SK-N-SH (cell line): ENCODE measurements around the gene TRUB2. TPM values are rescaled to one million over a fixed set of nuclear protein-coding genes. Genes with fewer than 3 reads are reported as not detected.
A peak's percentile ranks its signal among the peaks of the same experiment; 100 is the strongest.

Experiments used
- CTCF ChIA-PET: fragments of 300-600, 350-600 bp; formaldehyde crosslinking; extraction: SDS; loops from one replicate; lab custom pipeline; 2021; lab: Yijun Ruan, JAX
- POLR2A ChIA-PET: fragments of 350-600 bp; sonication (Branson Sonifier 250); formaldehyde crosslinking; extraction: SDS; loops from one replicate; lab custom pipeline; 2020; ENCODE audit warnings: antibody characterized with exemption, inconsistent platforms; lab: Yijun Ruan, JAX
- DNase-seq: peaks from one replicate; pipeline ENCODE4 v3.0.0; 2012
- H2AFZ ChIP-seq: fragments of 200-600 bp; sonication (generic); 2 replicates; pipeline ENCODE4 v1.8.1; 2016; ENCODE audit warnings: antibody characterized with exemption, mild to moderate bottlenecking, low read depth
- H3F3A ChIP-seq: fragments of 200-600 bp; sonication (generic); replicated peaks from 2 replicates; pipeline ENCODE3; 2016; ENCODE audit warnings: antibody characterized with exemption, mild to moderate bottlenecking; ENCODE audit not compliant: insufficient read depth
- H3K27ac ChIP-seq, 2 experiments: fragments of 200-500 bp in 1 of 2; fragments of 200-600 bp in 1 of 2; sonication (Bioruptor generic) in 1 of 2; sonication (generic), shearing (Covaris generic) in 1 of 2; 2 replicates each; pipeline versions ENCODE4 v1.5.1 to v1.6.1; 2014 to 2016; ENCODE audit warnings: low read depth in 2 of 2, inconsistent platforms in 1 of 2, low read length in 1 of 2, mild to moderate bottlenecking in 1 of 2, mixed read lengths in 1 of 2
- H3K27me3 ChIP-seq: fragments of 200-600 bp; sonication (generic), shearing (Covaris generic); 2 replicates; pipeline ENCODE4 v1.6.1; 2016; ENCODE audit warnings: mixed run types; ENCODE audit not compliant: insufficient read depth
- H3K36me3 ChIP-seq, 2 experiments: fragments of 200-500 bp in 1 of 2; fragments of 200-600 bp in 1 of 2; sonication (Bioruptor generic) in 1 of 2; sonication (generic) in 1 of 2; replicated peaks in 1 of 2; 2 replicates each; pipeline versions ENCODE3 to v1.5.1; 2014 to 2016; ENCODE audit warnings: low read length in 1 of 2, mild to moderate bottlenecking in 1 of 2; ENCODE audit not compliant: insufficient read depth in 2 of 2, control insufficient read depth in 1 of 2
- H3K4me1 ChIP-seq, 2 experiments: fragments of 200-500 bp in 1 of 2; fragments of 200-600 bp in 1 of 2; sonication (Bioruptor generic) in 1 of 2; sonication (generic), shearing (Covaris generic) in 1 of 2; 2 replicates each; pipeline versions ENCODE4 v1.5.1 to v1.6.1; 2014 to 2016; ENCODE audit warnings: low read depth in 1 of 2, low read length in 1 of 2, mixed run types in 1 of 2; ENCODE audit not compliant: insufficient read depth in 2 of 2, control insufficient read depth in 1 of 2
- H3K4me2 ChIP-seq: fragments of 200-600 bp; sonication (generic), shearing (Covaris generic); 2 replicates; pipeline ENCODE4 v1.6.1; 2017; ENCODE audit warnings: mixed run types
- H3K4me3 ChIP-seq, 2 experiments: fragments of 200-500 bp in 1 of 2; fragments of 200-600 bp in 1 of 2; sonication (Bioruptor generic) in 1 of 2; sonication (generic), shearing (Covaris generic) in 1 of 2; 2 replicates each; pipeline versions ENCODE4 v1.5.1 to v1.8.1; 2014 to 2016; ENCODE audit warnings: low read depth in 2 of 2, inconsistent platforms in 1 of 2, low read length in 1 of 2, mild to moderate bottlenecking in 1 of 2, mixed read lengths in 1 of 2, moderate library complexity in 1 of 2
- H3K79me2 ChIP-seq: fragments of 200-600 bp; sonication (generic); 2 replicates; pipeline ENCODE4 v1.8.1; 2017; ENCODE audit warnings: mild to moderate bottlenecking; ENCODE audit not compliant: insufficient read depth
- H3K9ac ChIP-seq: fragments of 200-600 bp; sonication (generic); 2 replicates; pipeline ENCODE4 v1.6.1; 2017; ENCODE audit warnings: mixed run types
- H3K9me2 ChIP-seq: fragments of 200-600 bp; sonication (generic); 2 replicates; pipeline ENCODE4 v1.6.1; 2017; ENCODE audit warnings: mixed run types
- H3K9me3 ChIP-seq: fragments of 200-600 bp; sonication (generic); 2 replicates; pipeline ENCODE4 v1.6.1; 2017; ENCODE audit warnings: mixed run types, mild to moderate bottlenecking, moderate library complexity
- H4K20me1 ChIP-seq: fragments of 200-600 bp; sonication (generic); 2 replicates; pipeline ENCODE4 v1.6.1; 2017; ENCODE audit warnings: mild to moderate bottlenecking, mixed run types; ENCODE audit not compliant: insufficient read depth
- CHD2 ChIP-seq: fragments of 150-350 bp; IDR thresholded peaks from 2 replicates; pipeline ENCODE4 v1.6.1; 2018; ENCODE audit warnings: low read length; ENCODE audit not compliant: partially characterized antibody
- CTCF ChIP-seq: fragments of 200-600 bp; sonication (generic); IDR thresholded peaks from 2 replicates; pipeline ENCODE4 v1.6.1; 2017; ENCODE audit warnings: antibody characterized with exemption, mild to moderate bottlenecking, moderate library complexity
- ELF1 ChIP-seq: IDR thresholded peaks from 2 replicates; pipeline ENCODE4 v1.4.0; 2012
- EP300 ChIP-seq, 2 experiments: IDR thresholded peaks; 2 replicates each; pipeline versions ENCODE4 v1.4.0 to v1.6.1; 2012; ENCODE audit warnings: borderline replicate concordance in 1 of 2, low read depth in 1 of 2, low read length in 1 of 2
- FOXM1 ChIP-seq: IDR thresholded peaks from 2 replicates; pipeline ENCODE4 v1.4.0; 2012; ENCODE audit warnings: low read depth, mild to moderate bottlenecking
- GABPA ChIP-seq: IDR thresholded peaks from 2 replicates; pipeline ENCODE4 v1.4.0; 2012; ENCODE audit warnings: low read depth, mild to moderate bottlenecking
- GATA2 ChIP-seq: sonication (generic); formaldehyde crosslinking; IDR thresholded peaks from 2 replicates; pipeline ENCODE4 v1.5.0; 2020; ENCODE audit warnings: mild to moderate bottlenecking, missing genetic modification reagents
- MEF2A ChIP-seq: IDR thresholded peaks from 2 replicates; pipeline ENCODE4 v1.4.0; 2012; ENCODE audit warnings: low read depth, borderline replicate concordance
- MXI1 ChIP-seq: IDR thresholded peaks from 2 replicates; pipeline ENCODE4 v1.6.1; 2012; ENCODE audit warnings: mild to moderate bottlenecking, low read depth, low read length, improper control_type of control experiment
- NFIC ChIP-seq: IDR thresholded peaks from 2 replicates; pipeline ENCODE4 v1.4.0; 2012; ENCODE audit warnings: borderline replicate concordance
- NRF1 ChIP-seq: IDR thresholded peaks from 2 replicates; pipeline ENCODE4 v1.6.1; 2012; ENCODE audit warnings: low read depth, mild to moderate bottlenecking, low read length
- POLR2AphosphoS5 ChIP-seq: IDR thresholded peaks from 2 replicates; pipeline ENCODE4 v1.6.1; 2012; ENCODE audit warnings: low read depth, low read length
- RAD21 ChIP-seq: IDR thresholded peaks from 2 replicates; pipeline ENCODE4 v1.6.1; 2012; ENCODE audit warnings: mild to moderate bottlenecking, low read length
- RCOR1 ChIP-seq: fragments of 150-350 bp; IDR thresholded peaks from 2 replicates; pipeline ENCODE4 v1.6.1; 2017; ENCODE audit warnings: antibody characterized with exemption, low read length
- SIN3A ChIP-seq: IDR thresholded peaks from 2 replicates; pipeline ENCODE4 v1.6.1; 2012; ENCODE audit warnings: low read depth, mild to moderate bottlenecking, low read length, moderate library complexity, borderline replicate concordance
- TCF12 ChIP-seq: IDR thresholded peaks from 2 replicates; pipeline ENCODE4 v1.4.0; 2012
- TEAD4 ChIP-seq: IDR thresholded peaks from 2 replicates; pipeline ENCODE4 v1.4.0; 2012; ENCODE audit warnings: mild to moderate bottlenecking, borderline replicate concordance; ENCODE audit not compliant: insufficient read depth
- WGBS: methylation state at CpG from one replicate; pipeline ENCODE4 v1.1.6; 2017; ENCODE audit warnings: low lambda C conversion rate; 5-methylcytosine and 5-hydroxymethylcytosine counted together
- polyA plus RNA-seq, 3 experiments: library from polyadenylated mRNA; depleted of rRNA; stranded (reverse); fragments of >200 nt; gene quantifications; 2 replicates each; pipeline ENCODE4 v1.2.3, GENCODE V29; 2012

Gene TRUB2
- polyA plus RNA-seq, 1 of the 3 experiments (the other 2 are of a cell fraction): 18.8 TPM

GRCh38 chr9:128275198-128276007 lies 46.8 kb downstream of the TRUB2 start, which contains the start of gene GOLGA2:
Gene GOLGA2 (minus strand): TSS chr9:128276007. CDS start chr9:128275976, 31 bp downstream.
- Histone ChIP-seq H3K9me3 (no peaks in the 10 kb centered on the region), H3K27ac (peak within 1 kb of the TSS; percentile 75 to 91), H3K4me1 (peaks cover 0 to 15% of the 10 kb centered on the region in 2 experiments; a peak in 1 of 4 replicates), H3F3A (no peaks in the 10 kb centered on the region), H3K4me3 (peak within 1 kb of the TSS; percentile 85 to 90), H2AFZ (peak within 1 kb of the TSS; percentile 91), H3K4me2 (peak within 1 kb of the TSS; percentile 97), H3K9ac (peak within 1 kb of the TSS; percentile 98), H4K20me1 (peaks cover 19% of the 10 kb centered on the region; the same call in 1 of the 2 replicates), H3K36me3 (peaks cover 26 to 36% of the 10 kb centered on the region in 2 experiments)
- POLR2A ChIA-PET: interaction anchor here (0.5 to 1.0 kb wide), 5 partner anchors 9 to 85 kb away, joined by 3 to 4 read pairs (median 3); no protein-coding TSS in a partner anchor
- WGBS: 1% methylated on average over 17 of the region's 57 CpGs
- DNase-seq: peak; percentile 86
- CTCF ChIA-PET: interaction anchor here (0.8 to 1.0 kb wide), 2 partner anchors 20 to 82 kb away, joined by 3 to 4 read pairs; no protein-coding TSS in a partner anchor
- no peak for TF ChIP-seq GATA2 (CRISPR knock-in tag)
- no peak for TF ChIP-seq MEF2A
- peak; percentile 45; the same call in 1 of the 2 replicates for TF ChIP-seq SIN3A
- peak; percentile 55 for TF ChIP-seq CHD2
- 0 out of 2 replicates have a peak, but pooled peaks have one; percentile 53 for TF ChIP-seq MXI1
- TF ChIP-seq, all 33 proteins: peak for 3
- no peaks in the 10 kb centered on the region for H3K9me2 ChIP-seq
- H3K27me3 ChIP-seq: no peaks in the 10 kb centered on the region
- peaks cover 61% of the 10 kb centered on the region for H3K79me2 ChIP-seq

- Histone ChIP-seq H3K27ac (peak overlapping the region in 1 of 2 experiments; percentile 91; a peak in 1 of 4 replicates), H3K4me2 (peak overlapping the region; percentile 83), H3F3A (no peaks in the 10 kb centered on the region), H3K4me3 (peak overlapping the region in 1 of 2 experiments; percentile 90; a peak in 2 of 4 replicates), H2AFZ (no peak overlapping the region), H3K79me2 (peaks cover 61% of the 10 kb centered on the region), H3K9me3 (no peaks in the 10 kb centered on the region), H3K9me2 (no peaks in the 10 kb centered on the region), H3K9ac (peak overlapping the region; percentile 98; the same call in 1 of the 2 replicates), H3K36me3 (peaks cover 29 to 37% of the 10 kb centered on the region in 2 experiments), H4K20me1 (peaks cover 19% of the 10 kb centered on the region; the same call in 1 of the 2 replicates), H3K27me3 (no peaks in the 10 kb centered on the region), H3K4me1 (peaks cover 0 to 15% of the 10 kb centered on the region in 2 experiments; a peak in 1 of 4 replicates)
- 78% methylated on average over 8 of the region's 8 CpGs for WGBS
- ChIA-PET POLR2A (no interaction called here), CTCF (interaction anchor here (1.3 kb wide), 1 partner anchor 19 kb away, joined by 5 read pairs; no protein-coding TSS in a partner anchor)
- DNase-seq: no peak
- no peak for TF ChIP-seq MEF2A
- TF ChIP-seq POLR2AphosphoS5: no peak
- no peak for TF ChIP-seq TEAD4
- no peak for TF ChIP-seq NFIC
- TF ChIP-seq ELF1: no peak
- TF ChIP-seq CTCF: no peak
- no peak for TF ChIP-seq EP300 (IDR thresholded peaks at IDR 0.05; ENCODE audit: borderline replicate concordance in 1 of 2, low read depth in 1 of 2, low read length in 1 of 2)
- TF ChIP-seq RAD21: no peak
- TF ChIP-seq RCOR1: no peak
- TF ChIP-seq FOXM1: no peak
- TF ChIP-seq TCF12: no peak
- TF ChIP-seq GABPA: no peak
- TF ChIP-seq NRF1: no peak
Observed at GRCh38 chr9:128274245-128274644, 48.0 kb downstream of the TRUB2 start.
